Right lung (tissue), 10 donors: ENCODE results near the gene OVCH2. TPM values are rescaled to one million over a fixed set of nuclear protein-coding genes. Genes with fewer than 3 reads are reported as not detected.
"Not testable (repeated sequence)": the region's sequence is repeated elsewhere in the genome, so short reads cannot be mapped to it uniquely, and the experiment has no call there.

Source experiments
- DNase-seq, 2 donors: peaks; one replicate each; pipeline ENCODE4 v3.0.0-alpha.2; 2013
- long read RNA-seq, 8 donors: transcript quantifications; one replicate each; lab custom pipeline, GENCODE V29; 2026
- polyA plus RNA-seq, 5 donors: library from polyadenylated mRNA; unstranded; fragments of 120-200 nt; gene quantifications; one replicate each; pipeline versions ENCODE4 v1.2.1 to v1.2.3, GENCODE V29; 2013; ENCODE audit warnings: inconsistent platforms in 1 of 5, low replicate concordance in 1 of 5; ENCODE audit not compliant: insufficient read length in 5 of 5, insufficient read depth in 1 of 5

The OVCH2 gene
- 1 to 10 TPM; 3.0 to 8.8 (median 5.3) TPM for polyA plus RNA-seq
- long read RNA-seq, donor 1: 0 reads
- long read RNA-seq, donor 2: 0 reads
- long read RNA-seq, donor 3: 0 reads
- long read RNA-seq, donor 4: 0 reads
- long read RNA-seq, donor 5: 0 reads
- long read RNA-seq, donor 6: 0 reads
- long read RNA-seq, donor 7: 0 reads
- long read RNA-seq, donor 8: 0 reads

DNA sequence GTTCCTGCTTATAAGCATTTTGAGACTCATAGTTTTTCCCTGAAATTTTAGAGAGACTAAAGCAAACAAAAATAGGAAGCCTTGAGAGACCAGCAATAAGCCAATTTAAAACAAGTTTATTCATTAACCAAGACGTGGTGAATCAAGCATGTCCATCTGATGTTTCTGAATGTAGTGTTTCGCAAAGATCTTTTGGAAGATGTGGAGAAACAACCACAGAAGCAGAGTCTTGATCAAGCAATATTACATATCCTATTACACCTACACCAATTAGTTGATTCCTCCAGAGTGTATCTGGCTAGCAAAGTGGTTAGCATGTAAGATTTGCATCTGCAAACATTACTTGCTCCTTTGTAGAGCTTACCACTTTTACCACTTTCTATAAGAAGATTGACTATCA is at the start of gene OVCH2:
TSS of gene OVCH2 (minus strand) at position 101 of the 400 bp plus-strand sequence. CDS start at position 18, 83 bp downstream.
- DNase-seq: no peak

- no peak for DNase-seq
Measured at GRCh38 chr11:7749456-7749855, 43.2 kb upstream of the OVCH2 start.

DNA sequence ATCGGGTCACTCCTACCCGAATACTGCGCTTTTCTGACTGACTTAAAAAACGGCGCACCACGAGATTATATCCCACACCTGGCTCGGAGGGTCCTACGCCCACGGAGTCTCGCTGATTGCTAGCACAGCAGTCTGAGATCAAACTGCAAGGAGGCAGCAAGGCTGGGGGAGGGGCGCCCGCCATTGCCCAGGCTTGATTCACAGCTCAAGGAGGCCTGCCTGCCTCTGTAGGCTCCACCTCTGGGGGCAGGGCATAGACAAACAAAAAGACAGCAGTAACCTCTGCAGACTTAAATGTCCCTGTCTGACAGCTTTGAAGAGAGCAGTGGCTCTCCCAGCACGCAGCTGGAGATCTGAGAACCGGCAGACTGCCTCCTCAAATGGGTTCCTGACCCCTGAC is 28.5 kb upstream of the OVCH2 start:
- DNase-seq: not testable (repeated sequence)

DNA sequence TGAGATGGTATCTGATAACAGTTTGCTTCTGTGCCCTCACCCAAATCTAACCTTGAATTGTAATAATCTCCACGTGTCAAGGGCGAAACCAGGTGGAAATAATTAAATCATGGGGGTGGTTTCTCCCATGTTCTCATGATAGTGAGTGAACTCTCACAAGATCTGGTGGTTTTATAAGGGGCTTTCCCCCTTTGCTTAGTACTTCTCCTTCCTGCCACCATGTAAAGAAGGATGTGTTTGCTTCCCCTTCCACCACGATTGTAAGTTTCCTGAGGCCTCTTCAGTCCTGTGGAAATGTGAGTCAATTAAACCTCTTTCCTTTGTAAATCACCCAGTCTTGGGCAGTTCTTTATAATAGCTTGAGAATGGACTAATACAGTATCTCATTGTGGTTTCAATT is 8.5 kb upstream of the OVCH2 start:
- no peak for DNase-seq

DNA sequence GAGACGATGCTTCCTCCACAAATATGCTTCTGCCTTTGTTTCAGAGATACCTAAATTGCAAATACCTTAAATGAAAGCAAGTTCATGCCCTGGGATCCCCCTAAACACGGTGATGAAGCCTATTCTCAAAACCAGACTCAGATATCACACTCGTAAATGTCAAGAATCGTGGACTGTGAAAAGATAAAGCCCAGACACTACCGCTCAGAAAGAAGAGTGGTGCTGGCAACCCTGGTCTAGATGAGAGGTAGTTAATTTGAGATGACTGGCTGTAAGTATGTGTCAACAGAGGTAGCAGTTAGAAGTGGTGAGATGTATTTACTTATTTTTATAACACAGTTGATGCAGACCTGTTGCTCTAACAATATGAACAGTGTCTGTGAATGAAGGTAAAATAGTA is 2.5 kb downstream of the OVCH2 start:
- no peak for DNase-seq

GRCh38 chr11:7696424-7696823 is 9.9 kb downstream of the OVCH2 start:
- DNase-seq: no peak

- DNase-seq: no peak
Measured at GRCh38 chr11:7694235-7694634, 12.0 kb downstream of the OVCH2 start.

GRCh38 chr11:7692426-7692825 is 13.9 kb downstream of the OVCH2 start:
- DNase-seq: no peak

- no peak for DNase-seq
Measured at GRCh38 chr11:7691759-7692350, 14.4 kb downstream of the OVCH2 start.

- no peak for DNase-seq
Measured at GRCh38 chr11:7690648-7691047, 15.6 kb downstream of the OVCH2 start.

GRCh38 chr11:7689239-7689638 is 17.0 kb downstream of the OVCH2 start:
- no peak for DNase-seq

DNA sequence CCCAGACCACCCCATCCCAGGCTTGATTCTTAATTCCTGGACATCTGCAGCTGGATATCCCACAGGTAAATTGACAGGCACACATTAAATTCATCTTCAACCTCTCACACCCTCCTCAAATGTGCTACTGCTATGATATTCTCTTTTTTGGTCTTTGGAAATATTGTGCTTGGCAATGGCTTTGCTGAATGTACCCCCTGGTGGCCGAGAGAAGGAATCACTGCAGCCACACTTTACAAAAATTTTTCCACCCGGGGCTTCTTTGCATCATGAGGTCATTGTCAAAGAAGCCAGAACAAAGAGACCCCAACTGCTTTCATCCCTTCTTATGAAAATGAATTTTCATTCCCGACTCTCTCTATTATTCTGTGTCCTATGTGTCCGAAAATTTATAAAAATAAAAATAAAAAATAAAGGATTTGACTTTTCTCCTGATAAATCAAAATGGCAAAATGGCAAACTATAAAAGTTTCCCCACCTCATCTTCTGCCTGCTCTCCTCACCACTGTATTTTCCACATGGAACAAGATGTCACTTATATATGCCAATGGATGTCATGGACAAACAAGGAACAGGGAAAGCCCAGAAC is 17.9 kb downstream of the OVCH2 start:
- peak in 1 of 2 donors; percentile 28 for DNase-seq

DNA sequence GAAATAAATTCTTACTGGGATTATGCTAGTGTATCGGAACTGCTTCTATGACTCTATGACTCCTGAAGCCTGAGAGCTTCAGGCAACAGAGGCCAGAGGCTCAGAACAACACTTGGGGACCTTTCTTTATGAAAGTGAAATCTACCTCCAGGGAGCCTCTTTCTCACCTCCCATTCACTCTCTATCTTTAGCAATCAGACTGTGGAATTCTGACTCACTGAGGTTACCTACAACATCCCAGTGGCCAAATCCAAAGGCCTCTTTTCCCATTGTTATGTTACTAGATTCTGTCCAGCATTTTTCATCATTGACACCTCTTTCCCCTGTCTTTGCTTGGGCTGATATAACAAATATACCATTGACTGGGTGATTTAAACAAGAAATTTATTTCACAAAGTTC is 18.9 kb downstream of the OVCH2 start:
- no peak for DNase-seq

GRCh38 chr11:7686761-7687160 is 19.5 kb downstream of the OVCH2 start:
- DNase-seq: no peak

DNA sequence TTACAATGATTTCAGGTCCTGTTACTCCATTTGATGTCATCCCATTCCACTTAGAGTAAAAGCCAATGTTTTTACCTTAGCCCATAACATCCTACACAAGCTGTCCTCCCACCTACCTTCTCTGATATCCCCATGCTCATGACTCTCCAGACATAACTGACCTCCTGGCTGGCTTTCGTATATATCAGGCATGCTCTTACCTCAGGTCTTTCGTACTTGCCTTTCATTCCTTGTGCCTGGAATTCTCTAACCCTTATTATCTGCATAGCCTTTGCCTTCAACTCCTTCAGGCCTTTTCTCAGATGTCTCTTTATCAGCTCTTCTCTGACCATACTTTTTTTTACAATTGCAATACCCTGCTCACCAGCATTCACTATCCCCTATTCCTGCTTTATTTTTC is 22.7 kb downstream of the OVCH2 start:
- no peak for DNase-seq

GRCh38 chr11:7677796-7678201 is 28.5 kb downstream of the OVCH2 start:
- DNase-seq: no peak

DNA sequence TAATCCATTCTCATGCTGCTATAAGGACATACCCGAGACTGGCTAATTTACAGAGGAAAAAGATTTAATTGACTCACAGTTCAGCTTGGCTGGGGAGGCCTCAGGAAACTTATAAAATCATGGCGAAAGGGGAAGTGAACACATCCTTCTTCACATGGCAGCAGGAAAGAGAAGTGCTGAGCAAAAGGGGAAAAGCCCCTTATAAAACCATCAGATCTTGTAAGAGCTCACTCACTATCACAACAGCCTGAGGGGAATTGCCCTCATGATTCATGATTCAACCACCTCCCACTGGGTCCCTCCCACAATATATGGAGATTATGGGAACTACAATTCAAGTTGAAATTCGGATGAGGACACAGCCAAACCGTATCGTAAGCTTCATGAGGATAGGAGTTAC is 29.2 kb downstream of the OVCH2 start:
- DNase-seq: no peak

GRCh38 chr11:7675631-7676030 is 30.6 kb downstream of the OVCH2 start:
- no peak for DNase-seq

- DNase-seq: peak; percentile 45 to 46
Measured at GRCh38 chr11:7673724-7674434, 32.4 kb downstream of the OVCH2 start.

DNA sequence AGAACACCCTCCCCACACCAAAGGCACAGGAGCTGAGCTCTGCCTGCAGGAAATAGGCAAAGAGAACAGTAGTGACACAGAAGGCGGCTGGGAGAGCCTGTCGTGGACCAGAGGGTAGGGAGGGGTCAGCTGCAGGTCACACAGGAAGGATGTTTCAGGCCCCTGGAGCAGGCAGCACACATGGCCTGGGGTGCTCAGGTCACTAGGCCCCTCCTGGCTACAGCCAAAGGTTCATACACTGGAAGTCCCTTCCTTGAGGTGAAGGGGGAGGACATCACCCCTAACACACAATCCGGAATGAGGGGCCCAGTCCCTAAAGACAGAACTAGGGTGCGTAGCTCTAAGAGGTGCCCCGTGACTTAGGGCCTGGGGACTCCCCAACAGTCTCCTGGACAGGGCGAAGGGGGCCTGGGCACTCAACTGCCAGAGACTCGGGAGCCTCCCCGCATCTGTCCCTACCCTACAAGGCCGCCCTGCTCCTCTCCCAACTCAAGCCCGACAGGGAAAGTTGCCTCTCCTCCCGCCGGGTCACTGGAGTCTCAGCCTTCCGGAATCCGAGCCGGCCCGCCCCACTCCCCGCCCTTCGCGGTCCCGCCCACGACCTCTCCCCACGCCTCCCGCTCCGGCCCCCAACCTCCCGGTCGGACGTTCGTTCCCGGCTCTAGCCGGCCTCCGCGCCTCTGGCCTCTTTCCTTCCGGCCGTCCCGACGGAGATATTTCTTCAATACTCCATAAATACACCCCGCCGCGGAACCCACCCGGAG is 33.1 kb downstream of the OVCH2 start, which contains the start of gene CYB5R2:
TSS of gene CYB5R2 (minus strand) at position 541 of the 764 bp plus-strand sequence. CDS start 675 bp downstream, outside the sequence.
- DNase-seq: peak; percentile 63 to 68

- DNase-seq: no peak
Measured at GRCh38 chr11:7672276-7672959, 33.9 kb downstream of the OVCH2 start.
